NCI-H1436 treated with DMSO at 0.1 percent for 48 hours (cell line): Measurements from ENCODE around the gene OR51B4.
"Not testable (repeated sequence)": the region's sequence is repeated elsewhere in the genome, so short reads cannot be mapped to it uniquely, and the experiment has no call there.

Experiments
- DNase-seq: peaks from one replicate; lab custom pipeline; 2025; lab: John Stamatoyannopoulos, UW

The OR51B4 gene

GRCh38 chr11:5294342-5294995 lies 7.3 kb downstream of the OR51B4 start:
- not testable (repeated sequence) for DNase-seq

DNA sequence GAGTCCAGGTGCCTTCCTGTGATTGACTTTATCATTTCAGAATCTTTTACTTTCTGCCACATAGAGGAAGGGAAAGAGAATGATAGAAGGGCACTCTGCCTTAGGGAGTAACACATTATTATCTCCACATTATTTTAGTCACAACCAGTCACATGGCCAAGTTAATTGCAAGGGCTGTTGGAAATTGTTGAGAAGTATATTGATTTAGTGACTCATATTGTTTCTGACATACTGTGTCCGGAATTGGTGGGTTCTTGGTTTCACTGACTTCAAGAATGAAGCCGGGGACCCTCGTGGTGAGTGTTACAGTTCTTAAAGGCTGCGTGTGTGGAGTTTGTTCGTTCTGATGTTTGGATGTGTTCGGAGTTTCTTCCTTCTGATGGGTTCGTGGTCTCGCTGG lies 8.7 kb downstream of the OR51B4 start:
- no peak for DNase-seq

DNA sequence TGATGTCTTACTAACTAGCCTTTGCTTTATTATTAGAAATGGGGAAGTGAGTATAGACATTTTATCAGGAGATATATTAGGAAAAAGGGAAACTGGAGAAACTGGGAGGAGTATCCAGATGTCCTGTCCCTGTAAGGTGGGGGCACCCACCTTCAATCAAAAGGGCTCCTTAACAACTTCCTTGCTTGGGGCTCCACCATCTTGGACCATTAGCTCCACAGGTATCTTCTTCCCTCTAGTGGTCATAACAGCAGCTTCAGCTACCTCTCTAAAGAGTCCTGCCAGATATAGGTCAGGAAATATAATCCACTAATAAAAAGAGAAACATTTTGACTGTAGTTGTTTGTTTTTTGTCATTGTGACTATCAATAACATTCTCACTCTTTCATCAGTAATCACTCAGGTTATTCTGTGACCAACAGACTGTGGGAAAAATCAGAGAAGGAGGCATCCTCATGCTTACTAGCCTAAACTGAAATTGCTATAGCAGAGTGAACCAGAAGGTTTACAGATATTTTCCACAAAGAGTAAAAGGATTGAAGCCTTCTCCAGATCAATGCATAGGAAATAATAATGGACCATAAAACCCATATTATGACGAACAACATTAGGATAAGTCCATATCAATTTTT lies 10.4 kb downstream of the OR51B4 start:
- DNase-seq = no peak

DNA sequence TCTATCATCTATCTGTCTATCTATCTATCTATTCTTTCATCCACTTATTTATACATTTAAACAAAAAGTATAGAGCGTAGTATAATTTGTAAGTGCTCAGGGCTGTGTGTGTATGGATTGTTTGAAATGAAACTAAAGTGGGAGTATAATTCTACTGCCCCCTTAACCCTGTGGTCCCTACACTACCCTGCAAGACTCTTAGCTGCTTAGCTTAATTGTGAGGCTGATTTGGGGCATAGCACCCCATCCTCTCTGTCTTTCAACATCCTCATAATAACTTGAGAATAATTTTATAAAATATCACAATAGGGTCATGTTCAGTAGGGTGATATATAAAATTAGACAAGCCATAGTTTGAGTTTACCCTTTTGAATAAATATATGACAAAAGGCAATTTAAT lies 11.6 kb downstream of the OR51B4 start:
- no peak for DNase-seq

DNA sequence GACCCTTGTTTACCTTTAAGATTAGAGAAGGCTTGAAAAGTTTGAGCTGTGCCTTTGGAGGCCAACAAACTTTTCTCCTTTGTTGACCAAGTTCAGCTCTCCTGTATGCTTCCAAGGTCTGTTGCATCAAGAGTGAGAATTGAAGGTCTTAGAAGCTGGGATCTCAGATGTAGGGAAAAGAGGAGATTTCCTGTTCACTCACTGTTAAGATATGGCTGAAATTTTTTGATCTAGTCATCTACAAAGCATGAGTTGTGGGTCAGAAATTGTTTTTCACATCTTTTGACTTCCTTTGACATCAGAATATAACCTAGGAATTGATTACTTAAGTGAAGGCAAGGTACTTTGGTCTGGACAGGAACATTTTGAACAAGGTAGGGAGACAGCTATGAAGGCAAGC lies 12.1 kb downstream of the OR51B4 start:
- no peak for DNase-seq

- no peak for DNase-seq
These were observed 12.7 kb downstream of the OR51B4 start for GRCh38 chr11:5288906-5289550.

- no peak for DNase-seq
These were observed 13.4 kb downstream of the OR51B4 start for GRCh38 chr11:5288108-5288905.

DNA sequence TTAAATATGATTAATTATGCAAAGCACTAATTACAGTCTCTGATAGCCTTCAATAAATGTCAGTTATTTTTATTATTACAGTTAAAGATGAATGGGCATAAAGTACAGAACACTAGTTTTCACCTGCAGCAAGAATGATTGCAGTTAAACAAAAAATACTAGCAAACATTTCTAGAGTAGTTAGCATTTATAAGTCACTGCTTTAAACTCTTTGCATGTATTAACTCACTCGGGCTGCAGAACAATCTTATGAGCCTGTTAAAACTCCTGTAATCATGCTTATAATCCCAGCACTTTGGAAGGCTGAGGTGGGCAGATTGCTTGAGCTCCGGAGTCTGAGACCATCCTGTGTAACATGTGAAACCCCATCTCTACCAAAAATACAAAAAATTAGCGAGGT lies 14.8 kb downstream of the OR51B4 start:
- DNase-seq = no peak

DNA sequence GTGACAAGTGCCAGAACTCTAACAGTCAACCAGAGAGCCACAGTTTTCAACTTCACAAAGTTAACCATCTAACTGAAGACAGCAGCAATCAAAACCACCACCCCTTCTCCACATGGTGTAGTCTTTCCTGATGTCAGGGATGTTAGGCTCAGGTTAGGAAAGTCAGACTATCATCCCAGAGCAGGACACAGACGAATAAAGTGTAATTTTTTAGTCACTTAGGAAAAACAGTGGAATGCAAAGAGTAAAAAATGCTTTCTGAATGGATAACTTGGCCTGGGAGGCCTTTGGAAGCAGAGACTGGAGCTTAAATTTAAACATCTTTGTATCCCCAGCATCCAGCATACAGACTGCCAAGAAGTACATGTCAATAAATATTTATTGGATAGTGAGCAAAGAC lies 15.4 kb downstream of the OR51B4 start:
- DNase-seq = no peak

GRCh38 chr11:5285703-5286340 lies 15.9 kb downstream of the OR51B4 start:
- DNase-seq = no peak

GRCh38 chr11:5284637-5285036 lies 17.1 kb downstream of the OR51B4 start:
- no peak for DNase-seq

DNA sequence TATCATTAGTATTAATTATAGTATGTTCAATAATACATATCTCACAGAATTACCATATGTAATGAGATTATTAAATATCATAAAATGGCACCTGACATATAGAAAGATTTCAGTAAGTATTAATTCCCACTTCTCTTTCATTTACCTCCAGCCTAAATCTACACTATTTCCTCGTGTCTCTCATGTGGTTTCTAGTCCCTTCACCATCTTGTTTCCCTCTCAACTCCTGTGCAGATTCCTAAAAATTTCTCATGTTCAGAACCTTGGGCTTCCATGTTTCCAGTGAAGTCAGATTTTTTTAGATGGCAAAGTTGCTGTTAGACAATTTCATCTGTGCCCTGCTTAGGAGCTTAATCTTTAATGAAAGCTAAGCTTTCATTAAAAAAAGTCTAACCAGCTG lies 17.9 kb downstream of the OR51B4 start:
- DNase-seq = no peak

- no peak for DNase-seq
These were observed 18.7 kb downstream of the OR51B4 start for GRCh38 chr11:5283086-5283485.

DNA sequence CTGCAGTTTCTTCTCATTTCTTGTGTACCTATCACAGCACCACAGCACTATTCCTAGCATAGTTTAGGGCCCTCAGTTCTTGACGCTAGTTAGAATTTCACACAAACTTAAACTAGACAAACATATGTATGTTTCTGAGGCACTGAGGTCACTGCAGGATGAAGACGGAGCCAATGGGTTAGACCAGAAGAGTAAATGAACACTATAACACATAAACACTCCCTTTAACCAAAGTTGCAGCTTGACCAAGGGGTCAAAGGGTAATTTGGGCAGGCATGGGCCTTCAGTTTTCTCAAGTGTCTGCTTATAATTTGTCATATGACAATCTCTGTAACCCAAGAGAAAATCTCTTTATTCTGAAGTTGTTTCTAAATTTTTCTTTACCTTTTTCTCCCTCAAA lies 19.1 kb downstream of the OR51B4 start:
- DNase-seq = no peak

DNA sequence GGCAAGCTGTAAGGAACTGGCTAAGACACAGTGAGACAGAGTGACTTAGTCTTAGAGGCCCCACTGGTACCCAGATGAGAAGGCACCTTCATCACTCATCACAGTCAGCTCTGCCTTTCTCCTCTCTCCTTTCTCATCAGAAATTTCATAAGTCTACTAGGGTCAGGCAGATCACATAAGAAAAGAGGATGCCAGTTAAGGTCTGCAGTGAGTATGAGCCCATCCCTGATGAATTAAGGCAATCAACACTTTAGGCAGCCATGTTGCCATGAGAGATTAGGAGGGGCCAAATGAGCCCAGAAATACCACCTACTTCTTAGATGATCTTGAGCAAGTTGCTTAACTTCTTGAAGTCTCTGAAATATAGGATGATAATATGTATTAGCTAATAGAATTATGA lies 20.1 kb downstream of the OR51B4 start:
- DNase-seq = no peak

DNA sequence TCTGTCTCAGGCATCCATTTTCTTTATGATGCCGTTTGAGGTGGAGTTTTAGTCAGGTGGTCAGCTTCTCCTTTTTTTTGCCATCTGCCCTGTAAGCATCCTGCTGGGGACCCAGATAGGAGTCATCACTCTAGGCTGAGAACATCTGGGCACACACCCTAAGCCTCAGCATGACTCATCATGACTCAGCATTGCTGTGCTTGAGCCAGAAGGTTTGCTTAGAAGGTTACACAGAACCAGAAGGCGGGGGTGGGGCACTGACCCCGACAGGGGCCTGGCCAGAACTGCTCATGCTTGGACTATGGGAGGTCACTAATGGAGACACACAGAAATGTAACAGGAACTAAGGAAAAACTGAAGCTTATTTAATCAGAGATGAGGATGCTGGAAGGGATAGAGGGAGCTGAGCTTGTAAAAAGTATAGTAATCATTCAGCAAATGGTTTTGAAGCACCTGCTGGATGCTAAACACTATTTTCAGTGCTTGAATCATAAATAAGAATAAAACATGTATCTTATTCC lies 21.1 kb downstream of the OR51B4 start:
- no peak for DNase-seq

DNA sequence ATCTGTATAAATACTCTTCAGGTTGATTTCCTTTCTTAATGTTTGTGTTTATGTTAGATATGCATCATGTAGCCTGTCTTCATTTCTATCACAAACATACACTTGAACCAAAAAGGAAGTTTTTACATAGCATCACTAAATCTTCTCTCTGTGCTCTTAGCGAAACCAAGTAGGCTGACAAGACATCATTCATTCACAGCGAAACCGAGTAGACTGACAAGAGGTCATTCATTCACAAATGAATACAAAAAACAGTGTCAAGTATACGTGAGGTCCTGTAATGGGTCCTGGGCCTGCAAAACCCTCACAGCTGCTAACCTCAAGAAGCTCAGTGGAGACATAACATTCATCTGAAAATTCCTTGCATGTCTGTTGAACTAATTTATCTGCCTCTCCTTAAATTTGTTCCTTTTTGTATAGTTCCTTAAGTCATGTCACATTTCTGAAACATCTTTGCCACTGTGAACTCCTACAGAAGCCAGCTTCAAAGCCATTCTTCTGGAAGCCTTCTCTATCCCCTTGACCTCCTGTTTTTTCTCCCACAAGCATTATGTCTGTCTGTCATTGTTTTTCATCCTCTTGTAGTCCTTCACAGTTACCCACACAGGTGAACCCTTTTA lies 22.2 kb downstream of the OR51B4 start:
- no peak for DNase-seq

DNA sequence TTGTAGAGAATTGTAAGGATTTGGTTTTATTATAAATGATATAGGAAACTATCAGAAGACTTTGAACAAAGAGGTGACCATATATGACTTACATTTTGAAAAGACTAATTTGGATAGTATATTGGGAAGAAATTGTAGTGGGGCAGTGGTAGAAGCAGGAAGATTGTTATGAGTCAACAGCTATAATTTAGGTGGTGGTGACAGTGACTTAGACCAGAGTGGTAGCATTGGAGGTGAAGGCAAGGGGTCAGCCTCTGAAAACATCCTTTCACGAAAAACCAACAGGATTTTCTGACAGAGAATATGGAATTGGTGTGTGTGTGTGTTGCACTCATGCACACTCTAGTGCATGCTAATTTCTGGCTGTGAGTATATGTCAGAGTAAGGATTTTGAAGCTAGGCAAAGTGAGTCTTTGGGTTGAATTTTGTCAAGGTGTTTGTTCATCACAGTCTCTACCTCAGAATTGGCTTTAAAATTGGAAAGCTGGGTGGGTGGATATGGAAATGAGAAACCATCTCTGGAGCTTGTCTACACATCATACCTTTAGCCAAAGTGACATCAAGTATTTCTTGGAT lies 23.9 kb downstream of the OR51B4 start:
- no peak for DNase-seq

GRCh38 chr11:5276697-5277096 lies 25.0 kb downstream of the OR51B4 start:
- DNase-seq = no peak

DNA sequence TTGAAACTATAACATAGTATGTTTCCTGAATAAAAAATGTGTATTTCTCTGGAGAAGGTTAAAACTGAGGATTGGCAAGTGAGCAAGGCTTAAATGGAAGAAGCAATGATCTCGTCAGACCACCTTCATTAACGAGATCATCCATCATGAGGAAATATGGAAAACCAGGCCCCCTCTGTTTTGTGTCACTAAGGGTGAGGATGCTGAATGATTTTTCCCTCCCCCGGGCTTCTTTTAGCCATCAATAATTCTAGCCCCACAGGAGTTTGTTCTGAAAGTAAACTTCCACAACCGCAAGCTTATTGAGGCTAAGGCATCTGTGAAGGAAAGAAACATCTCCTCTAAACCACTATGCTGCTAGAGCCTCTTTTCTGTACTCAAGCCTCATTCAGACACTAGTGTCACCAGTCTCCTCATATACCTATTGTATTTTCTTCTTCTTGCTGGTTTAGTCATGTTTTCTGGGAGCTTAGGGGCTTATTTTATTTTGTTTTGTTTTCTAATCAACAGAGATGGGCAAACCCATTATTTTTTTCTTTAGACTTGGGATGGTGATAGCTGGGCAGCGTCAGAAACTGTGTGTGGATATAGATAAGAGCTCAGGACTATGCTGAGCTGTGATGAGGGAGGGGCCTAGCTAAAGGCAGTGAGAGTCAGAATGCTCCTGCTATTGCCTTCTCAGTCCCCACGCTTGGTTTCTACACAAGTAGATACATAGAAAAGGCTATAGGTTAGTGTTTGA lies 26.2 kb downstream of the OR51B4 start:
- no peak for DNase-seq

- DNase-seq = no peak
These were observed 27.4 kb downstream of the OR51B4 start for GRCh38 chr11:5274395-5274794.
